ENCODE measurements around the gene NSD2. TPM values are rescaled to one million over a fixed set of nuclear protein-coding genes. Genes with fewer than 3 reads are reported as not detected.

The NSD2 gene
- total and polyA plus RNA-seq, 2 donors (not counting 1 experiment from before 2014, with no cell fraction given): 26.6 to 68.4 TPM

GRCh38 chr4:1978741-1979476, 107.7 kb downstream of the NSD2 start:
- Histone ChIP-seq H3K27me3 (ENCODE audit: control insufficient read depth, insufficient read depth, low read length) (no peaks in the 10 kb centered on the region), H3K4me1 (ENCODE audit: control insufficient read depth, extremely low read depth, insufficient read depth, low read length) (no peaks in the 10 kb centered on the region), H2AFZ (ENCODE audit: low read length) (no peak overlapping the region), H3K9me3 (ENCODE audit: control insufficient read depth, insufficient read depth, low read depth, low read length) (no peaks in the 10 kb centered on the region), H3K9ac (ENCODE audit: insufficient read depth, low read length) (no peak overlapping the region), H3K27ac (ENCODE audit: insufficient read depth, low read length) (no peak overlapping the region), H3K79me2 (ENCODE audit: control insufficient read depth, insufficient read depth, low read length) (no peaks in the 10 kb centered on the region), H3K36me3 (ENCODE audit: control insufficient read depth, insufficient read depth, low read length) (peaks cover 55% of the 10 kb centered on the region), H3K4me3 (replicated peaks in 1 of 4; ENCODE audit: control extremely low read depth in 1 of 4, insufficient read depth in 1 of 4, low read depth in 3 of 4, low read length in 4 of 4) (no peak overlapping the region), H3K4me2 (ENCODE audit: extremely low read depth, insufficient read depth, low read length) (no peak overlapping the region), H4K20me1 (ENCODE audit: control insufficient read depth, extremely low read depth, insufficient read depth, low read length) (no peaks in the 10 kb centered on the region)
- TF ChIP-seq CTCF (conservative IDR thresholded peaks at IDR 0.05 in 1 of 2, IDR thresholded peaks at IDR 0.05 in 1 of 2; ENCODE audit: low read depth in 1 of 2, low read length in 2 of 2): no peak
- no peak for TF ChIP-seq EZH2 (IDR thresholded peaks at IDR 0.05; ENCODE audit: low read length, missing control alignments)
- no peak for DNase-seq (ENCODE audit: low read depth in 2 of 2)

- Histone ChIP-seq H4K20me1 (ENCODE audit: control insufficient read depth, extremely low read depth, insufficient read depth, low read length) (no peaks in the 10 kb centered on the region), H3K4me2 (ENCODE audit: extremely low read depth, insufficient read depth, low read length) (no peak overlapping the region), H3K36me3 (ENCODE audit: control insufficient read depth, insufficient read depth, low read length) (peaks cover 56% of the 10 kb centered on the region), H3K4me3 (replicated peaks in 1 of 4; ENCODE audit: control extremely low read depth in 1 of 4, insufficient read depth in 1 of 4, low read depth in 3 of 4, low read length in 4 of 4) (no peak overlapping the region), H2AFZ (ENCODE audit: low read length) (no peak overlapping the region), H3K79me2 (ENCODE audit: control insufficient read depth, insufficient read depth, low read length) (no peaks in the 10 kb centered on the region), H3K9ac (ENCODE audit: insufficient read depth, low read length) (no peak overlapping the region), H3K4me1 (ENCODE audit: control insufficient read depth, extremely low read depth, insufficient read depth, low read length) (no peaks in the 10 kb centered on the region), H3K27me3 (ENCODE audit: control insufficient read depth, insufficient read depth, low read length) (no peaks in the 10 kb centered on the region), H3K27ac (ENCODE audit: insufficient read depth, low read length) (no peak overlapping the region), H3K9me3 (ENCODE audit: control insufficient read depth, insufficient read depth, low read depth, low read length) (no peaks in the 10 kb centered on the region)
- DNase-seq (ENCODE audit: low read depth in 2 of 2): no peak
- TF ChIP-seq EZH2 (IDR thresholded peaks at IDR 0.05; ENCODE audit: low read length, missing control alignments) (no peak), CTCF (conservative IDR thresholded peaks at IDR 0.05 in 1 of 2, IDR thresholded peaks at IDR 0.05 in 1 of 2; ENCODE audit: low read depth in 1 of 2, low read length in 2 of 2) (no peak)
Measured at GRCh38 chr4:1979477-1980196, 108.4 kb downstream of the NSD2 start.

- no peaks in the 10 kb centered on the region for H3K79me2 ChIP-seq (ENCODE audit: control insufficient read depth, insufficient read depth, low read length)
- H3K4me2 ChIP-seq (ENCODE audit: extremely low read depth, insufficient read depth, low read length): no peak overlapping the region
- DNase-seq (ENCODE audit: low read depth in 2 of 2): no peak
- H3K9me3 ChIP-seq (ENCODE audit: control insufficient read depth, insufficient read depth, low read depth, low read length): no peaks in the 10 kb centered on the region
- H3K4me3 ChIP-seq (replicated peaks in 1 of 4; ENCODE audit: control extremely low read depth in 1 of 4, insufficient read depth in 1 of 4, low read depth in 3 of 4, low read length in 4 of 4): no peak overlapping the region
- H3K4me1 ChIP-seq (ENCODE audit: control insufficient read depth, extremely low read depth, insufficient read depth, low read length): no peaks in the 10 kb centered on the region
- H3K9ac ChIP-seq (ENCODE audit: insufficient read depth, low read length): no peak overlapping the region
- no peaks in the 10 kb centered on the region for H3K27me3 ChIP-seq (ENCODE audit: control insufficient read depth, insufficient read depth, low read length)
- H2AFZ ChIP-seq (ENCODE audit: low read length): no peak overlapping the region
- no peaks in the 10 kb centered on the region for H4K20me1 ChIP-seq (ENCODE audit: control insufficient read depth, extremely low read depth, insufficient read depth, low read length)
- H3K27ac ChIP-seq (ENCODE audit: insufficient read depth, low read length): no peak overlapping the region
- peaks cover 53% of the 10 kb centered on the region for H3K36me3 ChIP-seq (ENCODE audit: control insufficient read depth, insufficient read depth, low read length)
- TF ChIP-seq EZH2 (IDR thresholded peaks at IDR 0.05; ENCODE audit: low read length, missing control alignments): no peak
- TF ChIP-seq CTCF (conservative IDR thresholded peaks at IDR 0.05 in 1 of 2, IDR thresholded peaks at IDR 0.05 in 1 of 2; ENCODE audit: low read depth in 1 of 2, low read length in 2 of 2): no peak
Measured at GRCh38 chr4:1980561-1981041, 109.4 kb downstream of the NSD2 start.

Measured in fibroblast of lung (primary cell).